Measurements from ENCODE around the gene SPAG9.

The SPAG9 gene

DNA sequence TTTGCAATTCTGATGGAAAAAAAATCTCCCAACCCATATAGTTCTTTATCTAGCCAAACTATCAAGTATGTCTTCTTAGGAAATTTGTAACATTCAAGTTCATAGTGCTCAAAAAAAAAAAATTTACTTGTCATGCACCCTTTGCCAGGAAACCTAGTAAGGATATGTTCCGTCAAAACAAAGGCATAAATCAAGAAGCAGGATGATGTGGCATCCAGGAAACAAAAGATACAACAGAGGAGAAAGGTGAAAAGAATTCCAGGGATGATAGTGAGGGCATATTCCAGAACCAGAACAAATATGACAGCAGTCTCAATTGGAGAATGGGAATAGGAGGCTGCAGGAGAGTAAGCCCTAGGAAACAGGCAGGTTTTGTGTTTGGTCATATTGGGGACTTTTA lies 104.6 kb downstream of the SPAG9 start:
- TF ChIP-seq CTCF (IDR thresholded peaks at IDR 0.05; ENCODE audit: borderline replicate concordance, insufficient read depth, low read depth, low read length), result no peak
- H3K4me3 ChIP-seq (ENCODE audit: low read depth, low read length), result no peak overlapping the region

DNA sequence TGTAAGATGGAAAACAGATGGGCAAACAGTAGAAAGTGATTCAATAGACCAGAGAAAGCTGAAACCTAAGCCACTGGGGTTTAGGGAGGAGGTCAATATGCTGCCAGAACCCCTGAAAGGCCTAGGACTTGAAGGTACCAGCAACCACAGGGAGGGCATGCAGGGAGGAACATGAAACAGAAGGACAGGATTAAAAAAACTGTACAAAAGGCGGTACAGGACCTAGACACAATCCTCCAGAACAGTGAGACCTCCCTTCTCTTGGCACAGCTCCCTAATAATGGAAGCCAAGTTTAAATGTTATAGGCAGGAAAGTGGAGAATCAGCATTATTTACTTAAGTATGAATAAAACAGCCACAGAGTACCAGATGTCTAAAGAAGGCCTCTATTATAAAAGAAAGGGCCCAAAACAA lies 105.5 kb downstream of the SPAG9 start:
- H3K4me3 ChIP-seq (ENCODE audit: low read depth, low read length), result no peak overlapping the region
- no peak for TF ChIP-seq CTCF (IDR thresholded peaks at IDR 0.05; ENCODE audit: borderline replicate concordance, insufficient read depth, low read depth, low read length)

DNA sequence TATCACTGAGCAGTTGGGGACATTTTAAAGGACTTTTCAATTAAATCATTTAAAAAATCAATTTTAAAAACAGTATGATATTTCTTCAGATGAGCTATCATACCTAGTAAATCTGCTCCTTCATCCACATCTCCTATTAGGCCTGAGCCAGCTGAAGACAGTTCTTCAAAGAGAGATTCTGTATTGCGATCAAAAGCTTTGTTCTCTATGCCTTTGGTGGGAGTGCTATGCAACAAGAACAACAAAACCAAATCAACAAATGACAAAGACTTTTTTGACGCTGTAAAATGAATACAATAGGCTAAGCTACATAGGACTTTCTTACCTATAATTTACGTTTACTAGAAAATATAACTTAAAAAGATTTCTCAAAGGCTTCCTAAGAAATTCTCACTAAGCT lies 106.5 kb downstream of the SPAG9 start:
- no peak for TF ChIP-seq CTCF (IDR thresholded peaks at IDR 0.05; ENCODE audit: borderline replicate concordance, insufficient read depth, low read depth, low read length)
- H3K4me3 ChIP-seq (ENCODE audit: low read depth, low read length), result no peak overlapping the region

GRCh38 chr17:51013322-51013721 lies 107.3 kb downstream of the SPAG9 start:
- no peak for TF ChIP-seq CTCF (IDR thresholded peaks at IDR 0.05; ENCODE audit: borderline replicate concordance, insufficient read depth, low read depth, low read length)
- H3K4me3 ChIP-seq (ENCODE audit: low read depth, low read length), result no peak overlapping the region

- no peak overlapping the region for H3K4me3 ChIP-seq (ENCODE audit: low read depth, low read length)
- TF ChIP-seq CTCF (IDR thresholded peaks at IDR 0.05; ENCODE audit: borderline replicate concordance, insufficient read depth, low read depth, low read length), result no peak
Measured at GRCh38 chr17:51012538-51012937, 108.1 kb downstream of the SPAG9 start.

DNA sequence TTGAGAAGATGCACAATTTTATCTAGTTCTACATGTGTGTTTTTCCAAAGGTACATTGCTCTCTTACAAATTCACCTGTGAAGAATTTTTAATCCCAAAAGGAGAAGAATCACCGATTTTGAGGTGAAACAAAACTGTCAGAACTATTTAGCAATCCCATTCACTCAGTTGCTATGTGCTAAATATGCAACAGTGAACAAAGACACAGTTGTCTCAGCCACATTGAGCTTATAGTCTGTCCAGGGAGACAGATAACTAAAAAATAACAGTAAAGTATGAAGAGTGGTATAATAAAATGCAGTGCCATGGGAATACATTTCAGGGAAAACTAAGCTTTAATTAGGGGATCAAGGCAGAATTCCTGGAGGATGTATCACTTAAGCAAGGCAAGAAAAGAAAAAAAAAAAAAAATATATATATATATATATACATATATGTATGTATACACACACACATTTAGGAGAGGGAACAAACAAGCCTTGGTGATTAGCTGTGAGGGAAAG lies 110.4 kb downstream of the SPAG9 start:
- no peak for TF ChIP-seq CTCF (IDR thresholded peaks at IDR 0.05; ENCODE audit: borderline replicate concordance, insufficient read depth, low read depth, low read length)
- H3K4me3 ChIP-seq (ENCODE audit: low read depth, low read length), result no peak overlapping the region

GRCh38 chr17:51006601-51007000 lies 114.1 kb downstream of the SPAG9 start:
- no peak overlapping the region for H3K4me3 ChIP-seq (ENCODE audit: low read depth, low read length)
- TF ChIP-seq CTCF (IDR thresholded peaks at IDR 0.05; ENCODE audit: borderline replicate concordance, insufficient read depth, low read depth, low read length), result no peak

Data from GM12875 (cell line).